HTERT RPE-1 (cell line): Measurements from ENCODE around the gene REELD1.

Experiments used
- in situ Hi-C: fragments of 300-500 bp; cut with MboI; formaldehyde crosslinking; loops from 4 replicates; pipeline ENCODE4 v1.14.3; 2020; ENCODE audit warnings: low sequenced_read_pairs

The REELD1 gene

DNA sequence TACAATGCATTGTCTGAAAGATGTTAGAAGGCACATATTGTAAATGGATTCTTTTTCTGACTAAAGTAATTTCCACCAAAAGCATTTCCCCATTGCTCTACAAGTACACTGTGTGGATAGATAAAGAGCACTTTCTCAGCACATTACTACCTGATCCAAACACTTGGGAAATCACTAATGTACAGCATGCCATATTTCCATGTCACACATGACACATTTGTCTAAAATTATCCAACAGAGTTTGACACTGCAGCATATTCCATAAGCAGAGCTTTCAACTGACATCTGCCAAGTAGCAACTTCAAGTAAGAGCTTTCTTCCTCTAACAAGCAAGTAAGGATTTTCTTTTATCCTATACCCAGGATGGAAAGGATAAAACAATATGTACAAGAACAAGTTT is 49.5 kb downstream of the REELD1 start:
- in situ Hi-C loops, result no loop called here

GRCh38 chr4:146265950-146266490 is 51.7 kb downstream of the REELD1 start:
- in situ Hi-C loops, result no loop called here

- in situ Hi-C loops, result no loop called here
Observed at GRCh38 chr4:146267826-146268225, 53.5 kb downstream of the REELD1 start.

DNA sequence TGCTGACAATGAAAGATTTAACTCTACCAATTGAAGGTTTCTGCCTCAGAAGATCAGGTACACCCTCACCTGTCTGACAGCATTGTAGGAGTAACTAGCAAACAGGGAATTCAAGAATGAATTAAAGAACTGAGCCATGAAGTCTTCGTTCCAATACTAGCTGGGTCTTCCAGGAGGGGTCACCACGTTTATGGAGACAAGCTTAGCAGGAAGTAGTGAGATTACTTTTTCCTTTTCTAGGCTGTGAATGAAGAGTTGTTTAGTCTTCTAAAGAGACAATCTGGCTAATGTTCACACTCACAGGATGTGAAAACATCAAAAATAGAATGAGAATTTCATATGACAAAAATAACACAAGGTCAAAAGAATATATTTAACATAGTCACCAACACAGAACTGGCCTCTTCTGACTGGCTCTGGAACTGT is 54.9 kb downstream of the REELD1 start:
- in situ Hi-C loops, result no loop called here

DNA sequence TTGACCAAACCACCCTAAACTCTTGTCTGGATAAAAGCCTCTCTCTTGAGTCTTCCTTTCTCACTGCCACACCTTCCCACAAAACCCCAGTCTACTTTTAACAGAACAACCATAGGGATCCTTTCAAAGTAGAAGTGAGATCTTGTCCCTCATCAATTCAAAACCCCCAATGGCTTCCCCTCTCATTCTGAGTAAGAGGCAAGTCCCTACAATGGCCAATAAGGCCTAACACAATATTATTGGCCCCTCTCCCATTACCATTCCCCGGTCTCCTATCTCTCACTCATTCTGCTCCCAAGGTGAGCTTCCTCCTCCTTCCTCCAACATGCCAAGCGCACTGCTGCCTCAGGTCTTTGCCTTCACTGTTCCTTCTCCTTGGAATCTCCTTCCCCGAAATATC is 57.1 kb downstream of the REELD1 start:
- in situ Hi-C loops, result no loop called here

DNA sequence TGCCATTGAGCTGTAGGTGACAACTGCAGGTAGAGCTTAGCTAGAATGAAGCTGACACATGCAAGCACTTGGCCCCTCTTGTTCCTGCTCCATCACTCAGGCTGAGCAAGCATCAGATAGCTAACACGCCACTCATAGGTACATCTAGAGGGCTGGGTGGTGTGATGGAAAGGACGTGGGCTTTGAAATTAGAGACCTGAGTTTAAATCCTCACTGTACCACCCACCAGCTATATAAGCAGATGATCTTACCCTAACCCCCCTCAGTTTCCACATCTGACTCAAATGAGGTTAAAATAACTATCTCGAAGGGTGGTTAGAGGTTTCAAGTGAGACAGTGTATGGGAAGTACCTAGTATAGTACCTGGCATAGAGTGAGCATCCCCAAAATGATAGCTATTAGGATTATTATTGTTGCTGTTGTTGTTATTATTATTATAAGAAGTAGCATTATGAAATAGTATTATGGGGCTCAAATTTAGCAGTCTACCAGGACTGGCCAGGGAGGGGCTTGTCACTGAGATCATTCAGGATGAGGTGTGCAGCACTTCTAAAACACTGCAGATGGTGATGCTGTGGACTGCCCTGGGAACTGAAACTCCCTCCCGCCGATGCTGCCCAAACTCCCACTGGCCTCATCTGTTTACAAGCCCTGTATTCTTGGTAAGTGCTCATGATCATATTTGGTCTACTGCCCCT is 59.0 kb downstream of the REELD1 start:
- in situ Hi-C loops, result no loop called here

GRCh38 chr4:146274774-146275173 is 60.4 kb downstream of the REELD1 start:
- in situ Hi-C loops, result no loop called here

GRCh38 chr4:146275370-146275769 is 61.0 kb downstream of the REELD1 start:
- in situ Hi-C loops, result no loop called here

GRCh38 chr4:146278986-146279385 is 64.6 kb downstream of the REELD1 start:
- in situ Hi-C loops, result no loop called here
